Cardiac fibroblast (primary cell): ENCODE measurements around the gene FBXW4.

ENCODE experiments used
- DNase-seq, 2 donors: peaks; one replicate each; pipeline versions ENCODE4 v3.0.0 to v3.0.0-alpha.2; 2010; ENCODE audit warnings: low read depth in 2 of 2
- H3K4me3 ChIP-seq, 2 donors: replicated peaks in 1 of 2; 1 replicate in 1 of 2; 2 replicates in 1 of 2; pipeline ENCODE4 v1.5.1; 2011; ENCODE audit warnings: low read depth in 2 of 2, low read length in 2 of 2, mild to moderate bottlenecking in 2 of 2, moderate library complexity in 1 of 2
- TF ChIP-seq, protein P1 (sequence below): IDR thresholded peaks from one replicate; pipeline ENCODE4 v1.5.1; 2011; ENCODE audit warnings: low read depth, mild to moderate bottlenecking, low read length, inconsistent platforms

FBXW4 gene

DNA sequence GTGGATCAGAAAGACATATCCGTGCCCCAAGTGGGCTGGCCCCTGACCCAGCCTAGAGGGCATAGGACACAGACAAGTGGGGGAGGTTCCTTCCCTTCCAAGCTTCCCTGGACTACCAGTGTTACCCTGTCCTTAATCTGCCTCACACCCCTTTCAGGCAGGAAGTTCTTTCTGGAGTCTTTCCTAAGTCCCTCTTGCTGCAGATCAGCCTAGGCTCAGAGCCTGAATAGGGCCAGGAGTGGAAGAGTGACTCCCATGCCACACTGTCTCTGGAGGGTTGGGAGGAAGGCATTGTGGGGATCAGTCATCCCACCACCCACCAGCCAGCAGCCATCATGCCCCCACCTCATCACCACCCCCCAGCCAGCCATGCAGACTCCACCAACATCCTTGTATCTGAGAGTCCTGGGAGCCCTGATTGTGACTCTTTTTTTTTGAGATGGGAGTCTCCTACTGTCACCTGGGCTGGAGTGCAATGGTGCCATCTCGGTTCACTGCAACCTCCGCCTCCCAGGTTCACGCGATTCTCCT, 129.5 kb downstream of the FBXW4 start:
- H3K4me3 ChIP-seq, result no peak overlapping the region
- no peak for DNase-seq
- TF ChIP-seq, protein P1, sequence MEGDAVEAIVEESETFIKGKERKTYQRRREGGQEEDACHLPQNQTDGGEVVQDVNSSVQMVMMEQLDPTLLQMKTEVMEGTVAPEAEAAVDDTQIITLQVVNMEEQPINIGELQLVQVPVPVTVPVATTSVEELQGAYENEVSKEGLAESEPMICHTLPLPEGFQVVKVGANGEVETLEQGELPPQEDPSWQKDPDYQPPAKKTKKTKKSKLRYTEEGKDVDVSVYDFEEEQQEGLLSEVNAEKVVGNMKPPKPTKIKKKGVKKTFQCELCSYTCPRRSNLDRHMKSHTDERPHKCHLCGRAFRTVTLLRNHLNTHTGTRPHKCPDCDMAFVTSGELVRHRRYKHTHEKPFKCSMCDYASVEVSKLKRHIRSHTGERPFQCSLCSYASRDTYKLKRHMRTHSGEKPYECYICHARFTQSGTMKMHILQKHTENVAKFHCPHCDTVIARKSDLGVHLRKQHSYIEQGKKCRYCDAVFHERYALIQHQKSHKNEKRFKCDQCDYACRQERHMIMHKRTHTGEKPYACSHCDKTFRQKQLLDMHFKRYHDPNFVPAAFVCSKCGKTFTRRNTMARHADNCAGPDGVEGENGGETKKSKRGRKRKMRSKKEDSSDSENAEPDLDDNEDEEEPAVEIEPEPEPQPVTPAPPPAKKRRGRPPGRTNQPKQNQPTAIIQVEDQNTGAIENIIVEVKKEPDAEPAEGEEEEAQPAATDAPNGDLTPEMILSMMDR, result no peak

DNA sequence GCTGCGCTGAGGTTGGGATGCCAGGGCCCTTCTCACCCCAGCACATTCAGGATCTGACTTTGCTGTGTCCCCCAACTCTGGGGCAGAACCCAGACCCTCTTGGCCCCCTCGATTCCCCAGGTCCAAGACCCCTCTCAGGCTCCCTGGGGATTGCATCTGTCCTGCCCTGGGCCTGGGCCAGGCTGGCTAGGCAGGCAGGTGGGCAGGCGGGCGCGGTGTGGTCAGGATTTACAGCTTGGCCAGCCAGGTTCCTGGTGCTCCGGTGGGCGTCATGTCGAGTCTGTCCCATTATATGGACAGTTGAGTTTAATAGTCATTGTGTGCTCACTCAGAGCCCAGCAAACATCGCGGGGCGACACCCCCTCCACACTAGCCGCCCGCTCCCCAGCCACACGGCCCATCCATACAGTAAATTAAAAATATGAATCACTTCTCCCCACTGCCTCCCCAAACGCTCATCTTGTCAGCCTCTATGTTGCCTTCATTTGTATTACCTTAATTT, 130.4 kb downstream of the FBXW4 start:
- DNase-seq, result no peak
- TF ChIP-seq, protein P1, result no peak
- H3K4me3 ChIP-seq, result no peak overlapping the region

- TF ChIP-seq, protein P1, result no peak
- DNase-seq, result no peak
- H3K4me3 ChIP-seq, result no peak overlapping the region
Observed at GRCh38 chr10:101563497-101564040, 131.4 kb downstream of the FBXW4 start.

DNA sequence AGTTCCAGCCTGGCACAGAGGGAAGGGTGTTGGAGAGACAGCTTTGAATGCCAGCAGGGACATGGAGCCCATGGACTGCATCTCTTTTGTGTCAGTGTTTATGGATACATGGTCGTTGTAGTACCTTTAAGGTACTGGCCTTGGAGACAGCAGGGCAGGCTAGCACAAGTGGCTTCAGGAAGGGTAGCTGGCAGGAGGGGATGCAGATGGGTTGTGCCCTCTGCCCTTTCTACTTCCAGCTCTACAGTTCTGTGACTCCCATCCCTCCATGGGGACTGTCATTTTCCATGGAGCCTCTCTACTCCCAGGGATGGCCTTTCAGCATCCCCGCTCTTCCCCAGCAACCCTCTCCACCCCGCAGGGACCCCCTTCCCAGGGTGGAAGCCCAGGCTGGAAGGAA, 132.0 kb downstream of the FBXW4 start:
- no peak overlapping the region for H3K4me3 ChIP-seq
- TF ChIP-seq, protein P1, result no peak
- no peak for DNase-seq

DNA sequence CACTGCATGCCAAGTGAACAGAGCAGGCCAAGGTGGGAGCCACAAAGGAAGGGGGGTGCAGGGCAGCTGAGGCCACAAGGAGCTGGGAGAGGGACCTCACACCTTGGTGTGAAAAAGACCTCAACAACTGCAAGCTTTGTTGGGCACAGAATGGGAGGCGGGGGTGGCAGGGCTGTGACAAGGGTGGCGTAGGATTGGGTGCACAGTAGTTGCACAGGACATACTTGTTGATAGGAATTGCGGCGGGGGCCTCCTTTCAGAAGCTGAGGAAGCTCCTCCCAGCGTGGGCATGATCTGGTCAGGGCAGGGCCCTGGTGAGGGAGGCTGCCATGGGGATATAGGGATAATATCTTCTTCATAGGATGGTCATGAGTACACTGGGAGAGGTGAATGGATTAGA, 132.7 kb downstream of the FBXW4 start:
- no peak overlapping the region for H3K4me3 ChIP-seq
- DNase-seq, result no peak
- TF ChIP-seq, protein P1, result no peak

DNA sequence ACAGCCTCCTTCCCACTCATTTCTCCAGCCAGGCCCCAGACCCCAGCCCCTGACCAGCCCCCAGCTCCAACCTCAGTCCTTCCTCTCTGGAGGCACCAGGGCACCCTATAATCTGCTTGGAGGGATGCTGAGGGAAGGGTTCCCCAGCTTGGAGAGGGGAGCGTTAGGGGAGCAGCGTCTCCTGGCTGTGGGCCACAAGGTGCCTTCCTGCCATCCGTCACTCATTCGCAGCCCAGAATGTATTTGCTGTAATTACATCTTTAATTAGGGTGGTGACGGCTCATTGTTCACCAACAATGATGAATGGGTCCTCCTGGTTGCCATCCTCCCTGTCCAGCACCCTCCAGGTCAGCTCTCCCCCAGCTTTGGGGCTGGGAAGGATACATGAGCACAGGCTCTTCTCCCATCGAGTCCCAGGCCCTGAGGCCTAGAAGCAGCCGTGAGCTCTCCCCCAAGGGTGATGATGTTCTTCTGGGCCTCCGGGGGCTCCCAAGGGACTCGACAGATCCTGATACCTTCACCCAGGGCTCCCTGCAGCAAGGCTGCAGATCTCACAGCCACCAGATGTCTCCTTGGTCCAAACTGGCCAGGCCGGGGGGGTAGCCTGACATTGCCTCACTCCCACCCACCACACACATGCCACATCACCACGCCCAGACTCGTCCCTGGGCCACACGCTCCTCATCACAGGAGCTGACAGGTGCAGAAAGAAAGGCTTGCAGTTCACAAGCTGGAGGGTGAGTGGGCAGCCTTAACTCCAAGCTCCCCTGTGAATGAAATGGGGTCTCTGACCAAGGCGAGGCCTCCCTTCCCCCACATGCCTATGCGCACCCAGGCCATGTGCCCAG, 133.7 kb downstream of the FBXW4 start:
- DNase-seq, result no peak
- TF ChIP-seq, protein P1, result no peak
- no peak overlapping the region for H3K4me3 ChIP-seq
